Measurements from ENCODE around the gene MLPH.

The MLPH gene

DNA sequence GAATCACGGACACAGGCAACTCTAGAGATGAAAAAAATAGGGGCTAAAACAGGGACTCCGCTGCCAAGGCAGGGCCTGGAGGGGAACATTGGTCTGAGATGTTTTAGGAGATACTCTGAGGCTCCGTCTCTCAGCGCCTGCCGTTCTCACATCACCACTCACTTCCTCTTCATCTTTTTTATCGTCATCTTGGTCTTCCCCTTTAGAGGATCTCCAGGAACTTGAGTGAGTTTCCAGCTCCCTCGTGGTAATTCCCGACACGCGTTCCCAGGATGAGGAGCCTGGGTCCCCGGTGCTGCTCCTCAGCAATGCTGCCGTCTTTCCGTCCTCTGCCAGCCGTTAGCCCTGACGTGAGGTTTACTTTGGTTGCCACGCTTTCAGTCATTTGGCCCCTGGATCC lies 16.1 kb downstream of the MLPH start:
- no peak for DNase-seq

DNA sequence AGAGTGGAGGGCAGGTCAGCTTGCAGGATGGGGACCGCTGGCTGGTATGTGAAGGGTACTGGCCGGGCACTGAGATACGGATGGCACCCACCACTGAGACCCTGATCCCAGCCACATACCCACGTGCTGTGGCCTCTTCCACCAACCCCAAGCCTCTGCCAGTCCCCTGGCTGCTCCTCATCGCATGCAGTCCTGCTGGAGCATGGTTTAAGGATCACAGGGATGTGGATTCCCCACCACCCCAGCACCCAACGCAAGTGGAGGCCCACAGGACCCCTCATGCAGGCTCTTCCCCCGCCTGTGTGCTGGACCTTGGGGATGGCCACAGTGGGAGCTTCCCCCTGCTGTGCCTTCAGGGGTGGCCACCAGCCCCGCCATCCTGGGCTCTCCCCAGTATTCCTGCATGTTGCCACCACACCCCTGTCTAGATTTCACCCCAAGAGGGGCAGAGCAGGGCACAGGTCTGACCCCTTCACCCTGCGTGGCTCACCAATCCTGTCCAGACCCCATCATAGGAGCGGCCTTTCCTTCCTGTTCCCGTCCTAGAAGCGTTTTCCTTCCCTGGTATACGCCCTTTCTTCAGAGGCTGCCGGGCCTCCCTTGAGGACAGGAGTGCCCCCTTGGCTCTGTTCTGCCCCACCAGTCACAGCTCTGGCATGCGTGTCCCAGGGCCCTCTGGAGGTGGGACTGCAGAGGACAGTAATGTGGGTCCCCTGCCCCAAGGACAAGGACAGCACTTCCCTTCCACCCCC lies 18.3 kb downstream of the MLPH start:
- no peak for DNase-seq

DNA sequence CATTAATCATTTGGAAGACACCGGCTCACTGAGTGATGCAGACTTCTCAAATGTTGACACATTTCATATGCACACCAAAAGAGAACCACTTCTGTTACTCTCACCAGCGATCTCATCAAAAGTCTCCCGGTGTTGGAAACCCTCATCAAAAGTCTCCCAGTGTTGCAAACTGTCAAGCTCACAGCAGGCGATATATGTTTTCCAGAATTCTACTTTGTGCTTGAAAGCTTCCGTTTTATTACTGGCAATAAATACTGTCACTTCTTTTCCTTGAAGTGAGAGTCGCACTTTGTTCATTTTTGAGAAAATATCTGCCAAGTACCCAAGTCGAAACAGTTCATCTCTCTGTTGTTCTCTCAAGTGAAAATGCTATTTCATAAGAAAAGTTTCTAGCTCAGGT lies 20.5 kb downstream of the MLPH start:
- no peak for DNase-seq

DNA sequence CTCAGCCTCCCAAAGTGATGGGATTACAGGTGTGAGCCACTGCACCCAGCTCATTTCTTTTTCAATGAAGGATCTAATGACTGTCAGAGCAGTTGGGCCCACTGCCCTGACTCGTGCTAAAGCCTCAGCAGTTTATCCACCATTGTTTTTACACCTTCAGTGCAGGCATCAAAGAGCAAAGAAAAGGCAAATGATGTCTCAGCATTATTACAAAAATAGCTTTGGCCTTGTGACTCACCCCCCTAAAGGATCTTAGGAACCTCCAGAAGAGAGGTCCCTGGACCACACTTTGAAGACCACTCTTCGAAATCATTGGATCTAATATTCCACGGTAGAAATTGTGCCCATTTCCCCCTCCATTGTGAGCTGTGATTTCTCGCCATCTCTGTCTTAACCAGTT lies 21.3 kb downstream of the MLPH start:
- no peak for DNase-seq

DNA sequence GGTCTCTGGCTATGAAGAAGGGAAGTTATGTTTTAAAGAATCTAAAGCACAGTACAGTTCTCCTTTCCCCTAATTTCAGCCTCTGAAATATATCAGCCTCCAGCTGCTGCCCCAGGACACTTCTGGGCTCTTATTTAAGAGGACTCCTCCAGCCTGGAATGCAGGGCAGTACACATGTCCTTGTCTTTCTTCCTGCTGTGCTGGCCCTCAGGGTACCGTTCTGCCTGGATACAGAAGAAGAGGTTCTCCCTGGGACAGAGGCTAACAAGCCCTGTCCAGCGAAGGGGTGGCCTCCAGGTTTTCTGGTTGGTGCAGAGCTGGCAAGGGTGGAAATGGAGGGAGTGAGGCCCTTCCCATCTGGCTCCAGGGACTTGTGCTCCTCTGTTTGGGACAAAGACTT lies 22.1 kb downstream of the MLPH start:
- DNase-seq: no peak

DNA sequence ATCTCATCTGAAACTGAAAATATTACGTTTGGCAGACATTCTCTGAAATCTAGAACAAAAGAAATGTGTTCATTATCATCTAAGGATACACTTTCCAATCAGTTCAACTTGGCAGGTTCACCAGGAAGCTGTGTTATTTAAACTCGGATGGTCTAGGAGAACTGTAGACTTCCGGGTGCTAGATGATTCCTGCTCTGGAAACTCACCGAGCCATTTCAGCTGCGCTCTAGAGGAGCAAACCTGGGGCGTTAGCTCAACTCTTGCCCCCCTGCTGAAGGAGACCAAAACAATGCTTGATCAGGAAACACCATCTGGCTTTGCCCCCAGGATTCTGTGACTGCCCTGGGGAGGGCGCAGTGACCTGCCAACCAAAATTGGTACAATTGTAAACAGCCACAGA lies 22.9 kb downstream of the MLPH start:
- no peak for DNase-seq

DNA sequence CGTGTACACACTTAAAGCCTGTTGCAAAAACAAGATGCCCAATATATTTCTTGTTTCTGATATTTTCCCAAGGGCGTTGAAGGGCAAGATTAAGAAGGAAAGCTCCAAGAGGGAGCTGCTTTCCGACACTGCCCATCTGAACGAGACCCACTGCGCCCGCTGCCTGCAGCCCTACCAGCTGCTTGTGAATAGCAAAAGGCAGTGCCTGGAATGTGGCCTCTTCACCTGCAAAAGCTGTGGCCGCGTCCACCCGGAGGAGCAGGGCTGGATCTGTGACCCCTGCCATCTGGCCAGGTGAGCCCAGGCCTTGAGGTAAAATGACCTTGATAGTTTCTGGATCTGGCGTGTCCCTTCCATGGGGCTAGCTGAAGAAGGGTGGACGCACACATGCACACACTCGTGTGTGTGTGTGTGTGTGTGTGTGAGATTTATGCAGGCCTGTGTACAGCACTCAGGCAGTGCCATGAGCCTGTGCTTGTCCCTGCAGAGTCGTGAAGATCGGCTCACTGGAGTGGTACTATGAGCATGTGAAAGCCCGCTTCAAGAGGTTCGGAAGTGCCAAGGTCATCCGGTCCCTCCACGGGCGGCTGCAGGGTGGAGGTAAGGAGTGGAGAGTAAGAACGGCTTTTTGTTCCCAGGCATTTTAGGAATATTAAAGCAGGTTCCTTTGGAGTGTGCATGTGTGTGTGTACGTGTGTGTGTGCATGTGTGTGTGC lies 23.6 kb downstream of the MLPH start:
- no peak for DNase-seq

DNA sequence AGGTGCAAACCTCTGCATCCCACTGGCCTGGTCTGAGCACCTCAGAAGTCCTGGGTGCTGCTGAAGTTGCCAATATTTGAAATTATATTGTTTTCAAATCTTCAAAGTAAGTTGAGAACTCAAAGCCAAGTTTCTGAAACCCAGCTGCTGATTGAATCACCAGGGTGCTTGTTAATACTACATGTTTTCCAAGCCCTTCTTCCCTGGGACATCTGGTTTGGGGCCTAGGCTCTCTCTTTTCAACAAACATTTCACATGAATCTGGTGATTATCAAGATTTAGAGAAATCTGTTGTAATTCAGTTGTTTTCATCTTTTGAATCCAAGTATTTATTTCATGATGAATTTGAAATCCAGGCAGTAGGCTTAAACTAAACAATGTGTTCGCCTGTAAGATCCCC lies 24.4 kb downstream of the MLPH start:
- DNase-seq: no peak

DNA sequence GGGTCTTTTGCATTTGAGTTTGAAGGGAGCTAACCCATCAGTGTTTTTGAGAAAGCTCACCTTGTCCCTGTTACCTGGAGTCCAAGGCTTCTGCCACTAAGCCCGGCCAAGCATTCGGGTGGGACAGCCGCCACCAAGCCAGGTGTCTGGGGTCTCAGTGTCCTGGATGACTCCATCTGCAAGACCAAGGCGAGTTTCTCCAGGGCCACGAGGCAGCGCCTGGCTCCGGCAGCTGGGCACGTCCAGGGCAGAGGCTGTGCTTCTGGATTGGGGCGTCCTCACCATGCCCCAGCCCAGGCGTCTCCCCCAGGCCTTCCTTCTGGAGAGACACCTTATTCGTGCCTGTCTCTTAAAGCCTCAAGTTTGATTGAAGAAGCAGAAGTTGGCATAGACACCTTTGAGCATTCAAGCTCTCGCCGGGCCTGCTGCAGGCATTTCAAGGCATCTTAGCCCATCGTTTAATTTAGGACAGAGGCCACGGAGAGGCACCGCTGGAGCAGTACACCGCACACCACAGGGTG lies 24.9 kb downstream of the MLPH start:
- no peak for DNase-seq

DNA sequence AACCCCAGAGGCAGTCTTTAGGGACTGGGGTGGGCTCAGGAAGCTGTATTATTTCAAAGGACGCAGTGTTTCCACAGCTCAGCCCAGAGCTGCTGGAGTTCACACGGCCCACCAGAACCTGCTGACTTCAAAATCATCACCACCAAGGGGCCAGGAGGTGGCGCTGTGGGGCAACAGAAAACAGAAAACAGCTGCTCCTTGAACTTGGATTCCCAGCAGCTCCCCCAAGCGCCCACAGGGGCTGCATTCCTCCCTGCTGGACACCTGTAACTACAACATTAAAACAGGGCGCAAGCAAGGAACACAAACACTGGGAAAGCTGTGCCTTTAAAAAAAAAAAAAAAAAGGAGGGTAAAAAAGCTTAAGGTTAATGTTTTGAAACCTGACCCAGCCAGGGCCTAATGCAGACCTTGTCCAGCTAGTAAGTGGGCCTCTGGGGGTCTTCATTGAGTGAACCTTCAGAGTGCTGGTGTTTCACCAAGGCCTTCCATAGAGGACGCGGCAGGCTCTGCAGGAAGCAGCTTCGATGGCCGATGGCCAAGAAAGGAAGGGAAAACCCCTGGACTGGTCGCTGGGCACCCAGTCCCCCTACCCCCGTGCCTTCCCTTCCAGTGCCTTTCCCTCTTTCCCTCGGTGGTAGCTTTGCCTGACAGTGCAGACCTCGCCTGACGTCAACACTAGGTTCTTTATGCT lies 25.9 kb downstream of the MLPH start:
- DNase-seq: peak; percentile 82

DNA sequence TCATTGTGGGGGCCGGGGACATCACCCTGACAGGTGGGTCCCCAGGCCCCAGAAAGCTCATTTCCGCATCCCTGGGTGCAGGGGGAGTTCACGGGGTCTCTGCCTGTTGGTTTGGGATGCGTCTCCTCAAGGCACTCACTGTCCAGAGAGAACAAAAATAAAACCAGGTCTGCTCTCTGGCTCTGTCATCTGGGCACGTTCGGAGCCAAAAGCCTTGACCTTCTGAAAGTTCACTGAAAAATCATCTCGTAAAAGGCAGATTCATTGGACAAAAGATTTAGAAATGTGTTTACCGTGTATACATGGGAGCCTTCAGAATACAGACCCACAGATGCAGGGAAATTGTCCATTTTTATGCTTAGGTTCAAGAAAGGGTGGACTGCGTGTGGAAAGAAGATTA lies 26.6 kb downstream of the MLPH start:
- no peak for DNase-seq

DNA sequence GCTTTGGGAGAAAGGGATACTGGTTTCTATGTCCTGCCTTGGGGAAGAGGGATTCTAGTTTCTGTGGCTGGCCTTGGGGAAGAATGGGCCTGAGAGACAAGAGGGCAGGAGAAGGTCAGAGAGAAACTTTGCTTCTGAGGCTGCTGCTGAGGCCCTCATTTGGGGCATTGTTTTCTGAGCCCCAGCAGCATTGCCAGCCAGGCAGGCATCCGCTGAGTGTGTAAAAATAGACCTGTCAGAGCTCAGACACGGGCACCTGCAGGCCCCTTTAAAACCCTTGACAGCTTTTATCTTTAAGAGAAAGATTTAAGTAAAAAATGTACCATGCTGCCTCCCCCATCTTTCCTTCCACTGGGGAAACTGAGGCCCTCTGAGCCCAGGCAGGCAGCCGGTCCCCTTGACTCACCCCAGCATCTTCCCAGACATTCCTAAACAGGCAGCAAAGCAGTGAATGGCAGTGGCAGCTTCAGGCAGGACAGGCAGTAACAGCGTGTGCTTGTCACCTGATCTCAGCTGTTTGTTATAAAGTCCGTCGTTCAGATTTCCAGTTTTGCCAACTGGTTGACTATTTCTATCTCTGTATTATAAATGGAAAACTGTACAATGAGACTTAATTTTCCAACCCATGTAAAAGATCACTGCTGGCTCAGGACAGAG lies 27.6 kb downstream of the MLPH start:
- DNase-seq: no peak

DNA sequence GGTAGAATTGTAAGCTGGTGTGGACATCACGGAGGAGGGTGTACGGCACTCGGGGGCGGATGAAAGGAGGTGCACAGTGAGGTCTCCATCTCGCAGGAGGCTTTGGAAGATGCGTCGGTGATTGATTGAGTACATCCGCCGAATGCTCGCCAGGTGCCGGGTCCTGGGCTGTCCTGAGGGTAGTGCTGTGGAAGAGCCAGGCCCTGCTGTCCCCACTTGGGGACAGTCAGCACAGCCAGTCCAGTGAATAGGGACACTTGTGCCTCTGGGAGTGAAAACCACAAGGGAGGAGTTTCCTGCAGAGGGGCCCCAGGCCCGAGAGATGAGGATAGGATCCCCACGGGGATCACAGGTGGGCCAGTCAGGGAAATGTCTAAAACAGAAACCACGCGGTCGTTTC lies 28.1 kb downstream of the MLPH start:
- DNase-seq: no peak

DNA sequence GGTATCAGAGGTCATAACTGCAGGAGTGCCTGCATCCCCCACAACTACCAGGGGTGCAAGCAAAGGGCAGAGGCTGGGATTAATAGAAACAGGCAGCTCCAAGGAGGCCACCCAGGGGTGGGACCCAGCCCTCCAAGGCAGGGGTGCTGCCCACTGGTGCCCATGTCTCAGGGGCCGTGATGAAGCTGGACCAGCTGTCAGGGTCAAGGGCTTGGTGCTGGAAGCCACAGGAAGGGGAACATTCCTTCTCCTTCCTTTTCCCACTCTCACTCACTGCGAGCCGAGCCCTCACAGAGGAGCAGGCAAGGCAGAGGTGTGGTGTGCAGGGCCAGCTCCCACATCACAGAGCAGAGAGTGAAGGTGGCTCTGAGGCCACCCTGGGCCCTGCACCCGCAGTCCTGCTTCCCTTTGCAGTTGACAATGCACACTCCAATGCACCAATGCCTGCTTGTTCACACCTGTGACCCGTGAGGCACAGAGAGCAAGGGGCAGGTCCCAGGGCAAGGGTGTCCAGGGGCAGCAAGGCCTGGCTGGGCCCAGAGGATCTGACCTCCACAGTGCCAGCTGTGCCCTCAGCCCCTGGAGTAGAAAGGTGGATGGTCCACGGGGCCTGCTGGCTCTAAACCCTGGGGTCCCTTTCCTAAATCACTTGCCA lies 28.7 kb downstream of the MLPH start:
- no peak for DNase-seq

DNA sequence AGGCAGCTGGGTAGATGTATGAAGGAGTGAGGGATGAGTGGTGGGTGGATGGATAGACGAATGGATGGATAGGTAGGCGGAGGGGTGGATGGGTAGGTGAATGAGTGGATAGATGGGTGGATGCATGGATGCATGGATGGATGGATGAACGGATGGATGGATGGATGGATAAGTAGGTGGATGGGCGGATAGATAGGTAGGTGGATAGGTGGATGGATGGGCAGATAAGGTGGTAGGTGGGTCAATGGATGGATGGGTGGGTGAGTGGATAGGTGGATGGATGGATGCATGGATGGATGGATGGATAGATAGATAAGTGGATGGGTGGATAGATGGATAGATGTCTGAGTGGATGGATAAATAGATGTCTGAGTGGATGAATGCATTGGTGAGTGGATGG lies 30.1 kb downstream of the MLPH start:
- DNase-seq: no peak

DNA sequence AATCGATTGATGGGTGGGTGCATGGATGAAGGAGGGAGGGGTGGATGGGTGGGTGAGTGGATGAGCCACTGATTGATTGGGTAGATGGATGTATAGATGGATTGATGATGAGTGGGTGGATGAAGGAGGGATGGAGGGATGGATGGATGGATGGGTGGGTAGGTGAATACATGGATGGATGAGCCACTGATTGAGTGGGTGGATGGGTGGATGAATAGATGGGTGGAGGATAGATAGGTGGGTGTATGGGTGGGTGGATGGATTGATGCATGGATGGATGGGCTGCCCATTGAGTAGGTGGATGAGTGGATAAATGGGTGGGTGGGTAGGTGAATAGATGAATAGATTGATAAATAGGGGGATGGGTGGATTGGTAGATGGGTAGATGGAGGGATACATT lies 30.9 kb downstream of the MLPH start:
- DNase-seq: no peak

DNA sequence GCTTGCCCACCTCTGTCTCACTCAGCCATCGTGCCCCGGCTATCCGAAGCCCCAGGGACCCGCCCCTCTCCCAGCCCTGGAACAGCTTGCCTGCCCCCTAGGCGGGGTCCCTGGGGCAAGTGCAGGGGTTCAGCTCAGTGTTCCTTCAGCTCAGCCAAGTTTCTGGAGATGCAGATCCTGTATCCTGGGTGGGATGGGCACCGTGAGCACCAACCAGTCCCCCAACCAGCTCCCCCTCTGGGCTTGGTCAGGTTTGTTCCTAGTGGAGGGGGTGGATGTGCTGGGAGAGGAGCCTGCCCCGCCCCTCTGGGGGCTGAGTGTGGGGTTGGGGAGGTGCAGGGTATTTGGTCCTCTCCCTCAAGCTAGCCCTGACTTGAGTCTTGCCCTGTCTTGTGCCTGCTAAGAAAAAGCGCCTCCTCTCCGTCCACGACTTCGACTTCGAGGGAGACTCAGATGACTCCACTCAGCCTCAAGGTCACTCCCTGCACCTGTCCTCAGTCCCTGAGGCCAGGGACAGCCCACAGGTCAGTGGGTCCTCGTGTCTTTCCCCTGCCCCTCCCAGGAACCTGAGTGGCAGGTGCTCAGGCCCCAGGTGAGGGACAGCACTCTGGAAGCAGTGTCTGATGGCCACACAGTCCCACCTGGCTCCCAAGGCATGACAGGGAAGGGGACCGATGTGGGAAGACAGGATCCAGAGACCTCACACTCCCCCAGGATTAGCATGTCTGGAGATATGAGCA lies 32.6 kb downstream of the MLPH start:
- no peak for DNase-seq

DNA sequence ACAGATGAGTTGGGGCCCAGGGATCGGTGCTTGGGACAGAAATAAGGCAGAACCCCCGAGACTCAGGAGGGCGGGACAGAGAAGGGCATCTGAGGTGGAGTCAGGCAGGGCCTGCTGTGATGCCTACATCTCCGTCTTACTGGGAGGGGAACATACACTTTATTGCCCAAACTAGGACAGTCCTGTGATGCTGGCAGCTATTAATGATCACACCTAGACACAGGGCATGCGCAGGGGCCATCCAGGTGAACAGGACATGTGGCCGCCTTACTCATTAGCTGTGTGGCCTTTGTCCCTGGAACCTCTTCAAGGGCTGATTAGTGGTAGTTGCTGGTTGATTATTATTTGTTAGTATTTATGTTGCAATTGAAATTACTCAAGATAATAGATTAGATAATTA lies 33.2 kb downstream of the MLPH start:
- no peak for DNase-seq

DNA sequence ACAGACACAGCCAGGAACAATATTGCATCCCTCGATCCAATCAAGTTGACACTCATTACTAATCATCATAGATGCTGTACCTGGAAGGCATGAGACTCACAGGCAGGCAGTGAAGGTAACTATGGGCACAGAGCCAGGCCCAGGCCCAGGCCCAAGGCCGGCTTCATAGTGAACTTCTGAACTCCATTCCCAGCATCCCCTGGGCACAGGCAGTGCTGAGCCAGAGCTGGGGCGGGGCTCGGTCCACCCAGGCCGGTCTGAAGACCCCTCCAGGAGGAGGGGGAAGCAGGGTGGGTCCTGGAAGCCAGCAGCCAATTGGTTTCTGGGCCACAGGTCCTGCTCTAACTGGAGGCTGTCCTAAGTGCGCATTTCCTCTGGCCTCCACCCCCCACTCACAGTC lies 37.6 kb downstream of the MLPH start:
- DNase-seq: no peak

DNA sequence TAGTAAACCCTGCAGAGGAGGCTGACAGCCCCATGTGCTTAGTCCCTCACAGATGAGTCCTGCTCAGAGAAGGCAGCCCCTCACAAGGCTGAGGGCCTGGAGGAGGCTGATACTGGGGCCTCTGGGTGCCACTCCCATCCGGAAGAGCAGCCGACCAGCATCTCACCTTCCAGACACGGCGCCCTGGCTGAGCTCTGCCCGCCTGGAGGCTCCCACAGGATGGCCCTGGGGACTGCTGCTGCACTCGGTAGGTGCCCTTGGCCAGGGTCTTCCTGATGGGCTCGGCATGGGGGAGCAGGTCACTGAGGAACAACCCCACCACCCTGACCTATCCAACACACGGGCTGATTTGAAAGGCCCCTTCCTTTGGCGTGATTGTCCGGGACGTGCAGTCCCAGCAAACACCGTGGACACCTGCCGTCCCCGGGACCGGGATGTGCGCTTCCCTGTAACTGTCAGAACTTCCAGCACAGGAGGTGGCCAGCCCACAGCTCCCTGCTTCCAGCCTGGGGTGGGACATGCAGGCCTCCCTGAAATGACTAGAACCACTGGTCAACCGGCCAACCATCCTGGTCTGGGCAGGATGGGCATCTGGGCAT lies 38.6 kb downstream of the MLPH start:
- DNase-seq: no peak

DNA sequence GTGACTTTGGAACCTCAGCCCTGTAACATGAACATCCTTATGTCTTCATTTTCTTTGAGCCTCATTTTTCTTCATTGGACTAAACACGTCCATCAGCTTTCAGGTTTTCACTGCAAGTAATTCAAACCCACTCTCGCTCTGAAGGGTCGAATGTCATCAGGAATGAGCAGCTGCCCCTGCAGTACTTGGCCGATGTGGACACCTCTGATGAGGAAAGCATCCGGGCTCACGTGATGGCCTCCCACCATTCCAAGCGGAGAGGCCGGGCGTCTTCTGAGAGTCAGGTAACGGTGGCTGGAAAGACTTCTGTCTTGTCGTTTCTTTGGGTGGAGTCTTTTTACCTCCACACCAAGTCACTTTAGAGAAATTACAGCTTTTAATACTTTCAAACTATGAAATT lies 40.2 kb downstream of the MLPH start:
- no peak for DNase-seq

DNA sequence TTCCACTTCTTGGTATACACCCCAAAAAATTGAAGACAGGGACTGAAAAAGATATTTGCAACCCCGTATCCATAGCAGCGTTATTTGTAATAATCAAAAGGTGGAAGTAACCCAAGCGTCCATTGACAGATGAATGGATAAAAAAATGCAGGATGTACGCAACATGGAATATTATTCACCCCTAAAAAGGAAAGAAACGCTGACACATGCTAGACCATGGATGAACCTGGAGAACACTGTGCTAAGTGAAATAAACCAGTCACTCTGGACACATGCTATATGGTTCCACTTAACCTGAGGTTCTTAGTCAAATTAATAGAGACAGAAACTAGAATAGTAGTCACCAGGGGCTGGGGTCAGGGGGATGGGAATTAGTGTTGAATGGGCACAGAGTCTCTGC lies 40.7 kb downstream of the MLPH start:
- DNase-seq: no peak
